ENCODE data around the gene ANKRD52. TPM values are rescaled to one million over a fixed set of nuclear protein-coding genes. Genes with fewer than 3 reads are reported as not detected.

The ANKRD52 gene
- total RNA-seq, 1 donor from 2014 or later = 60.3 TPM

Other genes with a start within 250 kb of the ANKRD52 start
- gene IKZF4, start 237.3 kb downstream of the ANKRD52 start, total RNA-seq = 20.6 and 21.0 TPM in 2 replicates
- 30.2 and 39.3 TPM in 2 replicates for gene RPS26, start 216.5 kb downstream of the ANKRD52 start, total RNA-seq
- 206 and 221 TPM in 2 replicates for gene ERBB3, start 178.2 kb downstream of the ANKRD52 start, total RNA-seq
- 103 and 106 TPM in 2 replicates for gene PA2G4, start 153.8 kb downstream of the ANKRD52 start, total RNA-seq
- 3,912 and 3,916 TPM in 2 replicates for gene RPL41, start 141.8 kb downstream of the ANKRD52 start, total RNA-seq
- gene ZC3H10, start 140.1 kb downstream of the ANKRD52 start, total RNA-seq = 12.0 and 13.8 TPM in 2 replicates
- 102 TPM in 2 replicates for gene ESYT1, start 130.1 kb downstream of the ANKRD52 start, total RNA-seq
- 169 and 172 TPM in 2 replicates for gene MYL6B, start 105.8 kb downstream of the ANKRD52 start, total RNA-seq
- 1,155 and 1,178 TPM in 2 replicates for gene MYL6, start 100.0 kb downstream of the ANKRD52 start, total RNA-seq
- 202 and 207 TPM in 2 replicates for gene SMARCC2, start 68.9 kb downstream of the ANKRD52 start, total RNA-seq
- 50.0 and 50.8 TPM in 2 replicates for gene RNF41, start 36.5 kb downstream of the ANKRD52 start, total RNA-seq
- 37.9 and 40.5 TPM in 2 replicates for gene NABP2, start 34.0 kb downstream of the ANKRD52 start, total RNA-seq
- gene SLC39A5, start 28.3 kb downstream of the ANKRD52 start, total RNA-seq = 62.9 and 65.2 TPM in 2 replicates
- 23.6 and 24.6 TPM in 2 replicates for gene COQ10A, start 8.6 kb upstream of the ANKRD52 start, total RNA-seq
- 209 and 216 TPM in 2 replicates for gene CS, start 41.9 kb upstream of the ANKRD52 start, total RNA-seq
- gene CNPY2, start 57.6 kb upstream of the ANKRD52 start, total RNA-seq = 225 and 230 TPM in 2 replicates
- gene PAN2, start 75.6 kb upstream of the ANKRD52 start, total RNA-seq = 69.3 and 73.1 TPM in 2 replicates
- 0.67 and 0.89 TPM in 2 replicates for gene IL23A, start 80.5 kb upstream of the ANKRD52 start, total RNA-seq
- 158 and 163 TPM in 2 replicates for gene STAT2, start 101.7 kb upstream of the ANKRD52 start, total RNA-seq
- not detected in 2 replicates for gene APOF, start 104.5 kb upstream of the ANKRD52 start, total RNA-seq
- 58.0 and 65.5 TPM in 2 replicates for gene TIMELESS, start 191.0 kb upstream of the ANKRD52 start, total RNA-seq
- gene MIP, start 196.3 kb upstream of the ANKRD52 start, total RNA-seq = not detected in 2 replicates
- gene SPRYD4, start 210.2 kb upstream of the ANKRD52 start, total RNA-seq = 4.6 TPM in 2 replicates
- 3.1 and 3.8 TPM in 2 replicates for gene GLS2, start 229.8 kb upstream of the ANKRD52 start, total RNA-seq

All from progenitor cell of endocrine pancreas (in vitro differentiated cells).